ENCODE measurements around the gene PRMT2.

PRMT2 gene

DNA sequence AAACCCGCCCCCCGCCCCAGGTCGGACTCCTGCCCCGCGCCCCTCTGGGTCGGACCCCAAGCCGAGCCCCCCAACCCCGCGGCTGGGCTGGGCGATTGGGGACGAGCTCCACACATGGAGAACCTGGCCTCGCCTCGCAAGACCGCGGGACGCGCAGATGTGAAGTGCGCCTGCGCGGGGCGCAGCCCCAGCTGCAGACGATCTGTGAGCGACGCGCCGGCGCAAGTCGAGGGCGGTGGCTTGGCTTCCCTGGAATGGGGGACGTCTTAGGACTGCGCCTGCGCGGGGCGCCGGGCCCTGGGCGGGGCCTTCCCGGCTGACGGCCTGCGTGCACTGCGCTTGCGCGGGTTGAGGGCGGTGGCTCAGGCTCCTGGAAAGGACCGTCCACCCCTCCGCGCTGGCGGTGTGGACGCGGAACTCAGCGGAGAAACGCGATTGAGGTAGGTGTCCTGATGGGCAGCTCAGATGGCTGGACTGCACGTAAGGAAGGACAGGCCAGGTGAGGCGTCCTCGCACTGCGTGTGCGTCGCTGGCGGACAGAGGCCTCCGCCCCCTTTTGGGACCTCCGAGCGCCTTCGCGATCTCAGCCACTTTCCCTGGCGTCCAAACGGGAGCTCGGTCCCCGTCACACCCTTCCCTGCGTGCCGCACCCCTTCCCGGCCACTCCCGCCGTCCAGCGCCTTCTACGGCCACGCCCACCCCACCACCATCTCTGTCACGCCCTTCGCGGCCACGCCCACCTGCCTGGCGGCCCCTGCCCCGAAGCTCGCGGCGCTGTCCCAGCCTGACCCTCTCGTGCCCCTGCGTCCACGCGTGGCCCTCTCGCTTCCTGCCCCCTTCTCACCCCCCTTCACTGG lies at the start of gene PRMT2:
PRMT2 (plus strand) TSS at position 351 of the 857 bp plus-strand sequence. CDS start 1,278 bp downstream, outside the sequence.
- DNase-seq (ENCODE audit: low read depth) = peak; percentile 98

DNA sequence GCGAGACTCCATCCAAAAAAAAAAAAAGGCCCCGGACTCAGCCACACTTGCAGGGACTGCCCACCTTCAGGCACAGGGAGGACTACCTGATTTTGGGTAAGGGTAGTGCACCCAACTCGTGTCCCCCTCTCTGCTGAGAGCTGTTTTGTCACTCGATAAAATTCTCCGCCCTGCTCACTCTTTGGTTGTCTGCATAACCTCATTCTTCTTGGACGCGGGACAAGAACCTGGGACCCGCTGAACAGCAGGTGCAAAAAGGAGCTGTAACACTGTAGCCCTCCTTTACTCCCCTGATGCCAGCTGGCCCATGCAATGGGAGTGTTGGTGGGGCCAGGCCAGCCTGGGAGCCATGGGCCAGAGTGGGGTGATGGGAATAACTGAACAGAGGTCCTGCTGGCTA lies 41.2 kb upstream of the PRMT2 start:
- DNase-seq (ENCODE audit: low read depth) = no peak

DNA sequence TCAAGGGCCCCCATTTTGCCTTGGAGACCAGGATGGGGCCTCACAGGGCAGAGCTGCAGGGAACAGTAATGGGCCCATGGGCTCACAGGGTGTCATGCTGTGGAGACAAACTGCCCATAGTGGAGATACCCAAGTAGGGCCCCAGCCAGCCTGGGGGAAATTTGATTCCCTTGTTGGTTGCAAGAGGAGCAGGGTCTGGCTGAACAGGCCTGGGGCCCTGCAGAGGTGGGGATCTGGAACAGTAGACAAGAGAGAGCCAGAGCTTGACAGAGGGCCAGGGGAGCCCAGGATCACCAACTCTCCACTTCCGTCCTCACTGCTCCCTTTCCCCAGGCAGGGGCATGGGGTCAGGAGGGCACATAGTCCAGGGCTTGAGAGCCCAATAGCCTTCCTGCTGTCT lies 39.3 kb upstream of the PRMT2 start:
- no peak for DNase-seq (ENCODE audit: low read depth)

DNA sequence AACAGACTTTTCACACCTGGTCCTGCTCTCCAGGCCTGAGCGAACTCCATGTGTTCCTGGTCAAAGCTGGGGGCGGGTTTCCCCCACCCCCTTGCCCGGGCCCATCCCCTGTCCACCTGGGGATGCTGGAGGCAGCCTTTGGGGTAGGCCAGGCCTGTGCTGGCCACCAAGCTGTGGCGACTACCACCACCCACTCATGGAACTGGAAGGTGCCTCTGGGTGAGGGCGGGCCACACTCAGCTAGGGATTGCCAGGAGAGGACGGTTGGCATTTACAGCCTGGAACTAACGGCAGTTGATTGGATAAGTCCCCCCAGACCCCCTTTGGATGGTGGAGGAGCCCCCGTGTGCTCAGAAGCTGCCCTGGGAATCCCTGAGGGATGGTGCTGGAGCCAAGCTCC lies 38.4 kb upstream of the PRMT2 start:
- no peak for DNase-seq (ENCODE audit: low read depth)

DNA sequence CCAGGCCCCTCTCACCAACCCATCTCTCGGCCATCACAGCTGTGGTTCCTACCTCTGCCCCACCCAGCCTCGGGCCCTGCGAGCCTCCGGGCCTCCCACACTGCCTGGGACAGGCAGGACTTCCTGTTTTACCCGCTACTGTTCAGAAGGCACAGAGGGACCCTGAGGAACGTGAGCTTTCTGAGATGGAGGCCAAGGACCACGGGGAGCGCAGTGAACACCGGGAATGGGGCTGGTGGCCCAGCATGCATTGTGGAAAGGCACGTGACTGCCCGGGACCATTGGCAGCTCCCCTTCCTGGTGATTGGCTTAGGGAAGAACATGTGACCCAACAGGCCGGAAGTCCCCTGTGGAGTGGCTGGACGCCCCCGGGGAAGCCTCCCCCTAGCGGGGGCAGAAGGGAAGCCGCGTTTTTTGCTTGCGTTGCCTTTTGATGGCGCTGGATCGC lies 37.6 kb upstream of the PRMT2 start:
- no peak for DNase-seq (ENCODE audit: low read depth)

DNA sequence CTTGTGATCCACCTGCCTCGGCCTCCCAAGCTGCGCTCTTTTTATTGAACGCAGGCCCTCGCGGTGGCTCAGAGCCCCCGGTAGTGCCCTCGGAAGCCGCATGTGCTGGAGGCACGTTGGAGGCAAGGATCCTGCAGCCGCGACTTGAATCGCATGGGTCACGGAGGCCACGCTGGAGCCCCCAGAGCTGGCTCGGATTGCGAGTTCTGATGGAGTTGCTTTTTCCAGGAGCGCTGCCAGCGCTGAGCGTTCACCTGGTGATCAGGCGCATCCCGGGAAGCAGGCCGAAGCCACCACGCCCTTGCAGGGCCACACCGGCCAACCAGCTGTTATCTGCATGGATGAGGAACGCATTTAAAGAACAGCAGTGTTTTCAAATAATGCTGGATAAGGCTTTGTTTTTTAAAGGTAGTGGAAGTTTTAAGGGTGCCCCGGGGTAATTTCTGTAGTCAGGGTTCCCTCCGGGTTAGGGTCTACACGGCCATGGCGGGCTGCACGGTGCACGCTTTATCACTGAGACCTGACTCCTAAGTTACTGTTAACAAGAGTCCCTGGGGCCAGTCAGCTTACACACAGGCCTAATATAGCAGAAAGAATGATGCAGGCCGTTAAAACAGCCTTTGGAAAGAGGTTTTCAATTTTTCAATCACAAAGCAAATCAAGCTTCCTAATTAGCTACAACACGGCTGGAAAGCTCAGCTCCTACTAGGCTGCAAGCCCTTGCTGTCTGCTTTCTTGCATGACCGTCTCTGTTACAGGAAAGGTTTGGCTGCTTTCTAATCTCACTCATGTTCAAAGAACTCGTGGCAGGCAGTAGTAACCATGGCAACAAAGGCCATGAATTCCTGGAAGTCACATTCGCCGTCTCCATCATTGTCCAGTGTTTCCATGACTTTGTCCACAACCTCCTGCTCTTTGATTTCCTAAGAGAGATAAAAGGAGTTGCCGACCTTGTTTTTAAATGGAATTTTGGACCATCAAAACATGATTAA lies 36.6 kb upstream of the PRMT2 start:
- DNase-seq (ENCODE audit: low read depth) = no peak

DNA sequence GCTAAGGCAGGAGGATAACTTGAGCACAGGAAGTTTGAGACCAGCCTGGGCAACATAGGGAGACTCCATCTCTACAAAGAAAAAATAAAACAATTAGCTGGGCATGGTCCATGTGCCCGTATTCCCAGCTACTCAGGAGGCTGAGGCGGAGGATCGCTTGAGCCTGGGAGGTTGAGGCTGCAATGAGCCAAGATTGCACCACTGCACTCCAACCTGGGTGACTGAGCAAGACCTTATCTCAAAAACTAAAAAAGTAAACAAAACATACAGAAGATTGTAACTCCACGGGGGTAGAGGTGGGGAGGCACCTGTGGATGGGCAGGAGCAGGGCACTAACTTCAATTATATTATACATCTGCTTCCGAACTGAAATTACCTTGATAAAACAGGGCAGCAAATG lies 35.2 kb upstream of the PRMT2 start:
- DNase-seq (ENCODE audit: low read depth) = no peak

DNA sequence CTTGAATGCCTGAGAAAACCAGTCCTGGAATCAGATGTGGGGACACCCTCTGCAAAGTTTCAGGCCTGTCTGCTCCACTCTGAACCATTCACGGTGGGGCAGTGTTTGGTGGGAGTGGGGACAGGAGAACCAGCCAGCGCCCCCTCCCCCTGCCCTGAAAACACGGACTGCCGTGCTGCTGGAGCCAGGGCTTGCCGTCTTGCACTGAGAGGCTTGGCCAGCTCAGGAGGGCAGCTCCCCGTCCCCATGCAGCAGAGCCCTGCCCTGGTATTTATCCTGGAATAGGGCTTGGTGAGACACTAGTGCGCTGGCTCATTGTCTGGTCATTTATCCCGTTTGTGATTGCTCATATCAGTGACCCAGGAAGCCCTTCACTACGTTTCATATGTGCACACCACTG lies 34.5 kb upstream of the PRMT2 start:
- DNase-seq (ENCODE audit: low read depth) = no peak

DNA sequence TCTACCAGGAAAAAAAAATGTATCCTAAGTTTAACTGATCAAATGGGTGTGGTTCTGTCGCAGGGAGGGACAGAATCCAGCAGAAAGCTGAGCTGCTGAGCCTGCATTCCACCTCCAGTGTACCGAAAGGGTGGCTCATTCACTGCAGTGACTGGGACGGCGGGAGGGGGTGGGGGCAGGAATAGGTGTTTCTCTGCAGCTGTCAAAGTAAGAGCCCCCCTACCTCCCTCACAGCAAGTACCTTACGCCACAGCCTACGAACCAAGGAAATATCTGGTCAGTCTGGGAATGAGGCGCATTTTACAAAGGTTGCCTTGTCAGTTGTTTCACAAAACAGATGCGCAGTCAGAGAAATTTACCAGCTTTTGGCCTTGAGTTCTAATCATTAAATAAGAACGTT lies 32.2 kb upstream of the PRMT2 start:
- no peak for DNase-seq (ENCODE audit: low read depth)

DNA sequence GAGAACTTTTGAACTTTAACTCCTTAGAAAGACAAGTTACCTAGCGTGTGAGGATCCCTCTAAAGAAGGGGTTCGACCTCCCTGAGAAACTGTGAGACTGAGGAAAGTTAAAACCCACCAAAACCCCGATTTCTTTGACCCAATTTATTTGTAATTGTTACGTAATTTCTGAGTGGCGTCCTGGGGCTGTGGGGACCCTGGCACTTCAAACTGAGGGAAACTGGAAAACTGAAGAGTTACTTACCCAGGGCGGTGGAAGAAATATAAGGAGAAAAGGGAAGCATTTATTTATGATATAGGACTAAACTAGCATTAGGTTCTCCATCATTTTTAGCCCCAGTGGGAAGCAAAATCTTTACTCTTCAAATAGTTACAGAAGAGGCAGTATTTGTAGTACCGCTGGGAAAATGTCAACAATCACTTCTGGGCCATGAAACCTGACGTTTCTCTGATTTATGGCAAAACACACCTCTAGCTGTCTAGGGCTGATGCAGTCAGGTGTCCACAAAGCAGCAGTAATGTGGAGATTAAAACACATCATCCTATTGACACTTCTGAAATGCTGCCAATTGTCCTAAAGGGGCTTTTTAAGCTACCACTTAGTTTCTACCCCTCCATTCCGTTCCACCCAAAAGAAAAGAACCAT lies 31.0 kb upstream of the PRMT2 start:
- no peak for DNase-seq (ENCODE audit: low read depth)

DNA sequence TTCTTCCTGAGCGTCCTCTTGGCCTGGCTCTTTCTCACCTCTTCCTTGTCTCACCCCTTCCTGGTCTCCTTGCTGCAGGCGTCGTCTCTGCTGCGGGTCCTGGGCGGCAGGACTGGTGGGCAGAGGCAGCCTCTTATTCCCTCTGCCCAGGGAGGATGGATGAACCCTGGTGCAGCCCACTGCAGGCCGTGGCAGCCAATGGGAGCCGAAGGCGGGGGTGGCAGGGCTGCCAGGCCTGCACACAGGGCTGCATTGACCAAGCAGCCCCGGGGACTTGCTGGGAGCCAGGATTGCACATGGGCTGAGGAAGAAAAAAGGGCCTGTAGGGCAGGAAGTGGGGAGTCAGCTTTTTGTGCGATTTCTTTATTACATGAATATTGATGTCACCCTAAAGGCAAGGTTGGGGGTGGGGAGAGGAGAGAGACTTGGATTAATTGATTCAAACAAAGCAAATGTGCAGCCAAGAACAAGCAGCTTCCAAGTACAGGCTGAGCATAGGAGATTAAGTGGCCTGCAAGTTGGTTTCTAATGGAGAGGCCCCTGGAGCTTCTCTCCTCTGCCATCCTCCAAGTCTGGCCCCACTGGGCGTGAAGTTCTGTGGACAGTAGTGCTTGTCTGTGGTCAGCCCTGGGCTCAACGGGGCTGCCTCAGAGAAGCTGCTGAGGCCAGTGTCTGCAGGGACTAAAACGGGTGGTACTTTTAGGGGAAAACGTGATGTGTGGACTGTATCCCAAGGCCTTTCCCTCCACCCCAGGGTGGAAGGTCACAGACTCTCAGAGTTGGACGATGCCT lies 30.3 kb upstream of the PRMT2 start, which contains the start of gene S100B:
S100B (minus strand) TSS at position 108 of the 792 bp plus-strand sequence. CDS start 2,667 bp downstream, outside the sequence.
- no peak for DNase-seq (ENCODE audit: low read depth)

DNA sequence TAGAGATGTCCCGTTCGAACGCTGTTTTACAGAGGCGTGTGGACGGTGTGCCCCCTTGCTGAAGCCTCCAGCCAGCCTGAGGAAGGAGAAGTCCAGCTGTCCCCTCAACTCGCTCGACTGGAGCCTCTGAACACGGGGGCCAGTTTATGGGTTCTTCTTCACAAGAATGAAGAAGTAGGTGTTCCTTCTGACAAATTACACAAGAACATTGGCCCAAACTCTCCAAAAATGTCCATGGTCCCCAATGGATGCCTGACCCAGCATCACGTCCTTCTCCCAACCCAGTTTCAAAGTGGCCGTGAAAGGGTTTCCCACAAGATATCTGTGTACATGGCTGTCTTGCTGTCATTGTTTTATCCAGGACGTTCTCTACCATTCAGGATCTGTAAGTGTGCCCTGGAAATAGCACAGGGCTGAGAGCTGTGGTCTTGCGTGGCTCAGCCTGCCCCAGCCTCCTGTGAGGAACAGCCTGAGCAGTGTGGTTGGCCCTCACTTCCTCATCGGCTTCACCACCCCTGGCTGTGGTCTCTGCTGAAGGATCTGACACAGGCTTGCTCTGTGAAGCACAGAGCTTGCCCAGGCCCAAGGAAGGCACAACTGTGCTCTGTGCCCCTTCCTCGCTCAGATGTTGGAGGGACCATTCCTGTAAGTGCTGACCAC lies 29.6 kb upstream of the PRMT2 start:
- DNase-seq (ENCODE audit: low read depth) = peak; percentile 31

DNA sequence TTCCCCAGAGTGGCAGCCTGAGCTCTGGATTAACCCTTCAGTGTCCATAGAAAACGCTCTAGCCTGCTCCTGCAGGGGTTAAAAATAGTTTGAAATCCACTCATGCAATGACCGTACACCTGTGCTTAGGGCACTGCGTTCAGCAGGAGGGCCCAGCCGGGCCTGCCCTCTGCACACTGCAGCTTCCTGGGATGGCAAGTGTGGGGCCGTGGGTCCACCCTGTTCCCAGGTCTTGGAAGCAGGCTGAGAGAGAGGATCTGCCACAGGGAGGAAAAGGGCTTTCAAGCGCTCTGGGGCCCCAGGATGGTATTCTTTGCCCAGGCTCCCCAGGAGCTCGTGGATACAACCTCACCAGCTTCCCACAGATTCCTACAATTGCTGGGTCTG lies 29.1 kb upstream of the PRMT2 start:
- no peak for DNase-seq (ENCODE audit: low read depth)

DNA sequence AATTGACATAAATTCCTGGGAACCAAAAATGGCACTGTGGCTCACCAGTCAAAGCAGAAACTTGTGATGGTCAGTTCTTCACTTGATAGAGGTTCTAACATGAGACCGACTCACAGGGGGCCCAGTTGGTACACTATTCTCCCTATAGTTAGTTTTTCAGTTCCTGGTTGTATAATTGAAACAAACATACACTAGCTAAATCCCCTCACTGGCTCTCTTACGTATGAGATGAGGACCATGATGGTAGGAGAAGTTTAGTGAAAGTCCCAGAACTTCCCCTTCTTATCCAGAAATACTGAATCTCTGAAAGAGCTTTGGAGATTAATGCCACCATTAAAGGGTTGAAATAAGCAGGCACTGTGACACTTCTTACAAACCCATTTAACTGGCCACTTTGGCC lies 27.8 kb upstream of the PRMT2 start:
- DNase-seq (ENCODE audit: low read depth) = no peak

DNA sequence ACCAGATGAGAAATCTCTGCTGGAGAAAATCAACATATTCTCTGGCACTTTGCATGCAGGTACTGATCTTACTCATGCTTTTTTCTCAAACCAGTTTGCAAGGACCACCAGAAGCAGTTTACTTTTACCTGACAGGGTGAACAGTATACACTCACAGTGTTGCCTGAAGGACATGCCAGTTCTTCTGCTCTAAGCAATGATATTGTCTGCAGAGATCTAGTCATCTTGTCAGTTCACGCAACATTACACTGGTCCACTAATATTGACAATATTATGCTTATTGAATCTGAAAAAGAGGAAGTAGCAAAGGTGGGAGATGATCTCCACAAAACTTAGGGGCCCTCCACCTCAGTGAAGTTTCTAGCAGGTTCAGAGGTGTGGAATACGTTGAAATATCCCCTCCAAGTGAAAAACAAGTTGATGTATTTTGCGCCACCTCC lies 26.8 kb upstream of the PRMT2 start:
- DNase-seq (ENCODE audit: low read depth) = no peak

DNA sequence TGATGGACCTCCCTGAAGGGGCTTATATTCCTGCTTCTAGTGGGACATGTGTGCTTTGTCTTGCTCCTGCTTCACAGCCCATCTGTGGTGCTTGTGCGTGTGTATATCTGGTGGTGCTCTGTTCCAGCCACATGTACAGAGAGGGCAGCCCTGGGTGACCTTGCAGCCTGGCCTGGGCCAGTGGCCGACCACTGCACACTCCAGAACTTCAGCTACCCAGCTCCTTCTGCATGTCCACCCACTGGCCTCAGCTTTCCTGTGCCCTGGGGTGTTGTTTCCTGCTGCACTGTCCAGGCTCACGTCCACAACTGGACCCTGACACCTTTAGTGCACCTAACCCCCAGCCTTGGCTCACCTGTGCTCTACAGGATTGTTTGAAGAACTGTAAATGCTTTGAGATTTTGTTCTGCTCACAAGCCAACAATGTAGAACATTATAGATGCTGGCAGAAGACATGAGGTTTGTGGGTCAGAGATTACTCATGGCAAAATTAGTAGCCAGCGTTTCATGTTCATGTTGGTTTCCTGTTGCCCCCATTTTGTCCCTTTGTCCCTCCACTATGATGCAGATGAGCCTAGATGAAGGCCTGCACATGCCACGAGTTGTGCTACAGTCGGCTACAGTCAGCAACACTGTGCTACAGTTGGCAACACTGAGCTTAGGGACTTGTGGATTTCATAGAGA lies 25.3 kb upstream of the PRMT2 start:
- DNase-seq (ENCODE audit: low read depth) = no peak

DNA sequence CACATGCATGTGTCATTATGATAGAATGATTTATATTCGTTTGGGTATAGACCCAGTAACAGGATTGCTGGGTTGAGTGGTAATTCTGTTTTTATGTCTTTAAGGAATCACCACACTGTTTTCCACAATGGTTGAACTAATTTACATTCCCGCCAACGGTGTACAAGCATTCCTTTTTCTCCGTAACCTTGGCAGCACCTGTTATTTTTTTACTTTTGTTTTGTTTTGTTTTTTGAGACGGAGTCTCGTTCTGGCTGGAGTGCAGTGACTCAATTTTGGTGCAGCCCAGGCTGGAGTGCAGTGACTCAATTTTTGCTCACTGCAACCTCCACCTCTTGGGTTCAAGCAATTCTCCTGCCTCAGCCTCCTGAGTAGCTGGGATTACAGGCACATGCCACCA lies 22.1 kb upstream of the PRMT2 start:
- no peak for DNase-seq (ENCODE audit: low read depth)

DNA sequence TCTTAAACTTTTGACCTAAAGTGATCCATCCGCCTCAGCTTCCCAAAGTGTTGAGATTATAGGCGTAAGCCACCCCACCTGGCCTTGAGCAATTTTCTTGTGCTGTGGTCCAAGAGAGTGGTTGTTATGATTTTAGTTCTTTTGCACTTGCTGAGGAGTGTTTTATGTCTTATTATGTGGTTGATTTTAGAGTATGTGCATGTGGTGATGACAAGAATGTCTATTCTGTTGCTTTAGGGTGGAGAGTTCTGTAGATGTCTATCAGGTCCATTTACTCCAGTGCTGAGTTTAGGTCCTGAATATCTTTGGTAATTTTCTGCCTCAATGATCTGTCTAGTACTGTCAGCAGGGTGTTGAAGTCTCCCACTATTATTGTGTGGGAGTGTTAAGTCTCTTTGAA lies 19.4 kb upstream of the PRMT2 start:
- DNase-seq (ENCODE audit: low read depth) = no peak

DNA sequence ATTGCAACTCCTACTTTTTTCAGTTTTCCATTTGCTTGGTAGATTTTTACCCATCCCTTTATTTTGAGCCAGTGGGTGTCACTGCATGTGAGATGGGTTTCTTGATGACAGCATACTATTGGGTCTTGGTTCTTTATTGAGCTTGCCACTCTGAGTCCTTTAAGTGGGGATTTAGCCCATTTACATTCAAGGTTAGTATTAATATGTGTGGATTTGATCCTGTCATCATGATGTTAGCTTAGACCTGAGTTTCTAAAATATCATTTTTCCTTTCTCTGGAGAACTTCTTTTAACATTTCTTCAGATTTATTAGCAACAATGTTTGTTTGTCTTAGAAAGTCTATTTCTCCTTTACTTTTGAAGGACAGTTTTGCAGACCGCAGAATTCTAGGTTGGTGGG lies 18.8 kb upstream of the PRMT2 start:
- no peak for DNase-seq (ENCODE audit: low read depth)

Measured in activated T-cell treated with anti-CD3 and anti-CD28 coated beads for 1 hour (primary cell).